HepG2 (cell line): ENCODE results near the gene GP1BA. TPM values are rescaled to one million over a fixed set of nuclear protein-coding genes. Genes with fewer than 3 reads are reported as not detected.

Experiments used
- DNMT3B ChIP-seq: conservative IDR thresholded peaks from 2 replicates; pipeline ENCODE4 v1.6.1; 2016; ENCODE audit warnings: missing biosample characterization, control low read depth
- ETV5 ChIP-seq: IDR thresholded peaks from 2 replicates; pipeline ENCODE4 v1.6.1; 2018; ENCODE audit warnings: missing biosample characterization, missing genetic modification reagents, inconsistent platforms, borderline replicate concordance
- GMEB1 ChIP-seq: sonication (generic); formaldehyde crosslinking; IDR thresholded peaks from 2 replicates; pipeline ENCODE4 v1.5.1; 2020; ENCODE audit warnings: missing genetic modification reagents, mild to moderate bottlenecking, borderline replicate concordance
- HMG20B ChIP-seq: conservative IDR thresholded peaks from 2 replicates; pipeline ENCODE4 v1.6.1; 2016; ENCODE audit warnings: missing genetic modification reagents, missing compliant biosample characterization
- LCORL ChIP-seq, 2 experiments: fragments of 450-650 bp in 1 of 2; sonication (generic) in 1 of 2; formaldehyde crosslinking in 1 of 2; IDR thresholded peaks; 2 replicates each; pipeline versions ENCODE4 v1.5.0 to v1.6.1; 2017 to 2020; ENCODE audit warnings: antibody characterized with exemption in 1 of 2, missing genetic modification reagents in 1 of 2
- MYC ChIP-seq: sonication (generic); formaldehyde crosslinking; IDR thresholded peaks from 2 replicates; pipeline ENCODE4 v1.9.0; 2021; ENCODE audit warnings: missing genetic modification reagents, borderline replicate concordance
- NR1H2 ChIP-seq: sonication (generic); formaldehyde crosslinking; IDR thresholded peaks from 2 replicates; pipeline ENCODE4 v1.8.1; 2022; ENCODE audit warnings: low read depth, missing genetic modification reagents, borderline replicate concordance
- PLRG1 ChIP-seq: fragments of 450-650 bp; conservative IDR thresholded peaks from 2 replicates; pipeline ENCODE4 v1.6.1; 2016
- PRMT3 ChIP-seq: sonication (generic); formaldehyde crosslinking; IDR thresholded peaks from 2 replicates; pipeline ENCODE4 v1.8.1; 2022; ENCODE audit warnings: low read depth, mild to moderate bottlenecking, moderate library complexity, missing genetic modification reagents, borderline replicate concordance
- RXRB ChIP-seq: IDR thresholded peaks from 2 replicates; pipeline ENCODE4 v1.6.1; 2016; ENCODE audit warnings: borderline replicate concordance, missing genetic modification reagents, missing compliant biosample characterization
- SMAD9 ChIP-seq: sonication (generic); formaldehyde crosslinking; IDR thresholded peaks from 2 replicates; pipeline ENCODE4 v1.5.1; 2020; ENCODE audit warnings: mild to moderate bottlenecking, missing genetic modification reagents
- SMARCC2 ChIP-seq: fragments of 450-650 bp; IDR thresholded peaks from 2 replicates; pipeline ENCODE4 v1.6.1; 2017; ENCODE audit warnings: antibody characterized with exemption, mild to moderate bottlenecking
- TGIF2 ChIP-seq: IDR thresholded peaks from 2 replicates; pipeline ENCODE4 v1.6.1; 2016; ENCODE audit warnings: control low read depth, missing compliant biosample characterization
- ZBTB46 ChIP-seq: sonication (generic); formaldehyde crosslinking; IDR thresholded peaks from 2 replicates; pipeline ENCODE4 v1.4.0; 2020; ENCODE audit warnings: mild to moderate bottlenecking, missing genetic modification reagents, borderline replicate concordance
- ZC3H4 ChIP-seq: sonication (generic); formaldehyde crosslinking; IDR thresholded peaks from 2 replicates; pipeline ENCODE4 v1.4.0; 2020; ENCODE audit warnings: missing genetic modification reagents, borderline replicate concordance
- ZNF274 ChIP-seq: sonication (generic); formaldehyde crosslinking; IDR thresholded peaks from 2 replicates; pipeline ENCODE4 v1.5.1; 2020; ENCODE audit warnings: mild to moderate bottlenecking, missing genetic modification reagents
- ZNF446 ChIP-seq: sonication (generic); formaldehyde crosslinking; IDR thresholded peaks from 2 replicates; pipeline ENCODE4 v1.5.0; 2020; ENCODE audit warnings: mild to moderate bottlenecking, missing genetic modification reagents
- ZNF724P ChIP-seq: sonication (generic); formaldehyde crosslinking; IDR thresholded peaks from 2 replicates; pipeline ENCODE4 v1.8.0; 2022; ENCODE audit warnings: missing genetic modification reagents, borderline replicate concordance
- ZNF749 ChIP-seq: sonication (generic); formaldehyde crosslinking; IDR thresholded peaks from 2 replicates; pipeline ENCODE4 v1.8.0; 2022; ENCODE audit warnings: mild to moderate bottlenecking, missing genetic modification reagents, moderate library complexity, borderline replicate concordance
- ZNF850 ChIP-seq: sonication (generic); formaldehyde crosslinking; conservative IDR thresholded peaks from 2 replicates; pipeline ENCODE4 v1.9.0; 2021; ENCODE audit warnings: mild to moderate bottlenecking, missing genetic modification reagents
- ZSCAN30 ChIP-seq: sonication (generic); formaldehyde crosslinking; IDR thresholded peaks from 2 replicates; pipeline ENCODE4 v1.5.0; 2020; ENCODE audit warnings: mild to moderate bottlenecking, missing genetic modification reagents
- ZSCAN31 ChIP-seq: sonication (generic); formaldehyde crosslinking; IDR thresholded peaks from 2 replicates; pipeline ENCODE4 v1.5.0; 2020; ENCODE audit warnings: low read depth, mild to moderate bottlenecking, missing genetic modification reagents
- polyA plus RNA-seq, 8 experiments: library from polyadenylated mRNA; depleted of rRNA in 3 of 8; stranded (reverse) in 7 of 8; unstranded in 1 of 8; fragments of >200 nt; fragmentation: Illumina TruSeq in 4 of 8; extraction: Trizol in 4 of 8; gene quantifications; 2 replicates each; pipeline versions ENCODE4 v1.2.1 to v1.2.3, GENCODE V29; 2011 to 2016; ENCODE audit warnings: low read depth in 4 of 8, missing spikeins in 1 of 8, mixed read lengths in 1 of 8; ENCODE audit not compliant: insufficient read depth in 1 of 8
- total RNA-seq, 5 experiments: library from RNA; depleted of rRNA; stranded (reverse); fragments of >200 nt; fragmentation: Illumina TruSeq; extraction: Trizol; gene quantifications; 2 replicates each; pipeline ENCODE4 v1.2.3, GENCODE V29; 2016; ENCODE audit warnings: low read depth in 1 of 5
- TF ChIP-seq, protein P1 (sequence below): sonication (generic); formaldehyde crosslinking; IDR thresholded peaks from 2 replicates; pipeline ENCODE4 v1.5.1; 2020; ENCODE audit warnings: mild to moderate bottlenecking, moderate library complexity, missing genetic modification reagents

The GP1BA gene
- total and polyA plus RNA-seq, 2 of the 13 experiments (the other 11 are each of a cell fraction or from before 2014, with no cell fraction given), result not detected

GRCh38 chr17:4967539-4968485, 35.7 kb downstream of the GP1BA start, which contains the start of gene SPAG7 (continued):
- TF ChIP-seq, protein P1, sequence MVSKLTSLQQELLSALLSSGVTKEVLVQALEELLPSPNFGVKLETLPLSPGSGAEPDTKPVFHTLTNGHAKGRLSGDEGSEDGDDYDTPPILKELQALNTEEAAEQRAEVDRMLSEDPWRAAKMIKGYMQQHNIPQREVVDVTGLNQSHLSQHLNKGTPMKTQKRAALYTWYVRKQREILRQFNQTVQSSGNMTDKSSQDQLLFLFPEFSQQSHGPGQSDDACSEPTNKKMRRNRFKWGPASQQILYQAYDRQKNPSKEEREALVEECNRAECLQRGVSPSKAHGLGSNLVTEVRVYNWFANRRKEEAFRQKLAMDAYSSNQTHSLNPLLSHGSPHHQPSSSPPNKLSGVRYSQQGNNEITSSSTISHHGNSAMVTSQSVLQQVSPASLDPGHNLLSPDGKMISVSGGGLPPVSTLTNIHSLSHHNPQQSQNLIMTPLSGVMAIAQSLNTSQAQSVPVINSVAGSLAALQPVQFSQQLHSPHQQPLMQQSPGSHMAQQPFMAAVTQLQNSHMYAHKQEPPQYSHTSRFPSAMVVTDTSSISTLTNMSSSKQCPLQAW, result peak; percentile 38; the same call in 1 of the 2 replicates
- TF ChIP-seq ZNF446 (0 out of 2 replicates have a peak, but pooled peaks have one; percentile 11), SMARCC2 (no peak), ZSCAN31 (CRISPR knock-in tag) (peak; percentile 29; the same call in 1 of the 2 replicates), ZNF724P (CRISPR knock-in tag) (no peak), SMAD9 (CRISPR knock-in tag) (no peak), ZNF749 (CRISPR knock-in tag) (0 out of 2 replicates have a peak, but pooled peaks have one; percentile 41), ZC3H4 (CRISPR knock-in tag) (peak; percentile 83), TGIF2 (CRISPR knock-in tag) (no peak), MYC (CRISPR knock-in tag) (peak; percentile 79), PRMT3 (CRISPR knock-in tag) (0 out of 2 replicates have a peak, but pooled peaks have one; percentile 45), PLRG1 (no peak), RXRB (peak; percentile 65), LCORL (IDR thresholded peaks at IDR 0.05) (no peak), LCORL (CRISPR knock-in tag; IDR thresholded peaks at IDR 0.05) (peak; percentile 91), GMEB1 (CRISPR knock-in tag) (peak; percentile 74), ZNF274 (CRISPR knock-in tag) (no peak), ETV5 (no peak; the same call in 1 of the 2 replicates), NR1H2 (no peak), ZSCAN30 (CRISPR knock-in tag) (no peak), ZNF850 (CRISPR knock-in tag) (no peak), HMG20B (no peak; the same call in 1 of the 2 replicates), ZBTB46 (no peak), DNMT3B (CRISPR knock-in tag) (no peak)
